Tibial artery (tissue), 4 donors: ENCODE measurements around the gene OR6K6.

ENCODE experiments used
- DNase-seq, 2 donors: peaks; one replicate each; pipeline ENCODE4 v3.0.0-alpha.2; 2019
- H3K27ac ChIP-seq, 2 donors: fragments of 200-600 bp; sonication (generic) in 1 of 2; 1 replicate in 1 of 2; 2 replicates in 1 of 2; pipeline ENCODE4 v1.5.1; 2018 to 2019; ENCODE audit warnings: mild to moderate bottlenecking in 1 of 2
- H3K27me3 ChIP-seq, 2 donors: fragments of 200-600 bp; sonication (generic) in 1 of 2; one replicate each; pipeline versions ENCODE4 v1.5.1 to v1.6.0; 2016 to 2019
- H3K36me3 ChIP-seq, 3 donors: fragments of 200-600 bp; sonication (generic) in 2 of 3; one replicate each; pipeline ENCODE4 v1.5.1; 2016 to 2019; ENCODE audit warnings: mild to moderate bottlenecking in 2 of 3
- H3K4me1 ChIP-seq, 4 donors: fragments of 200-600 bp; sonication (generic) in 2 of 4; 1 replicate in 3 of 4; 2 replicates in 1 of 4; pipeline ENCODE4 v1.5.1; 2016 to 2019
- H3K4me3 ChIP-seq, 2 donors: fragments of 200-600 bp; sonication (generic) in 1 of 2; 1 replicate in 1 of 2; 2 replicates in 1 of 2; pipeline ENCODE4 v1.5.1; 2018 to 2019; ENCODE audit warnings: mild to moderate bottlenecking in 2 of 2
- H3K9me3 ChIP-seq, 3 donors: fragments of 200-600 bp; sonication (generic) in 1 of 3; one replicate each; pipeline ENCODE4 v1.5.1; 2016 to 2019
- intact Hi-C: fragments of 100-400 bp; cut with DNase I; formaldehyde crosslinking; loops from one replicate; pipeline ENCODE4 v1.15.0; 2023; ENCODE audit warnings: low total_unique reads
- TF ChIP-seq, protein P1 (sequence below), 2 experiments: fragments of 200-600 bp in 1 of 2; fragments of 450-650 bp in 1 of 2; IDR thresholded peaks; one replicate each; pipeline ENCODE4 v1.5.1; 2017 to 2019; ENCODE audit warnings: antibody characterized with exemption in 2 of 2, mild to moderate bottlenecking in 1 of 2, moderate library complexity in 1 of 2

OR6K6 gene

DNA sequence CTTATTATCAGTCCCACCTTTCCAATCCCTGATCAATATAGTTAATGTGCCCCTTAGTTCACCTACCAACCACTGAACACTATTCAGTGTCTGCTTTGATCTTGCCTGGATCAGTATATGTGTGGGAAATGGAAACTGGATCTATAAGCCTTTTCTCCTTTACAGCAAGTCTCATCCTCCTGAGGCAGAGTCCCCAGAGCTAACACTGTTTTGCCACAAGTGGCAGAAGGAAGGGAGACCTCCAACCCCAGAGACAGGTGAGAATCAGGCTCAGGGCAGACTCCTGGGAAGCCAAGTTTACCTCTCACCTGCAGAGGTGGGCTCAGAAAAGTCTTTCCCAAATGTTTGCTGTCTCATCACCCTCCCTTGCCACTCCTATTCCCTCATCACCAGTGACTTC, 26.6 kb downstream of the OR6K6 start, which contains the start of gene OR6N2:
OR6N2 (minus strand) TSS at position 101 of the 400 bp plus-strand sequence. CDS start 3,569 bp downstream, outside the sequence.
- intact Hi-C loops = no loop called here

DNA sequence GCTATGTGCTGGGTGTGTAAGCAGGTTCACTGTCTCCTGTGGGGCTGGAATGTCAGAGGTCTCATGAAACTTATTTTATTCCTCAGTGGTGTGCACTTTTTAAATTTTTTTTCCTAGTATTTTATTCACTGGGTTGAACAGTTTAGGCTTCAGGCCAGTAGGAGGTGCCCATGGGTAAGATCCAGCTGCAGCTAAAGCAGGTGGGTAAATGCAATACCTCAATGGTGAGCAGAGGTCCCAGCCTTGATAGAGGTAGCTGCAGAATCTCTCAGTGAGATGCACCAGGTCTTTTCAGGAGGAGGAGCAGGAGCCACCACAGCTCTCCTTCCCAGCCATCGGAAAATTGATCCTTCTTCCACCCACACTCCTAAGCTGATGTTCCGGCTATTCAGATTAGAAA, 39.1 kb downstream of the OR6K6 start:
- Histone ChIP-seq H3K27me3 (no peaks in the 10 kb centered on the region), H3K4me1 (no peaks in the 10 kb centered on the region), H3K9me3 (no peaks in the 10 kb centered on the region), H3K36me3 (no peaks in the 10 kb centered on the region), H3K27ac (no peak overlapping the region), H3K4me3 (no peak overlapping the region)
- intact Hi-C loops = no loop called here
- TF ChIP-seq, protein P1, sequence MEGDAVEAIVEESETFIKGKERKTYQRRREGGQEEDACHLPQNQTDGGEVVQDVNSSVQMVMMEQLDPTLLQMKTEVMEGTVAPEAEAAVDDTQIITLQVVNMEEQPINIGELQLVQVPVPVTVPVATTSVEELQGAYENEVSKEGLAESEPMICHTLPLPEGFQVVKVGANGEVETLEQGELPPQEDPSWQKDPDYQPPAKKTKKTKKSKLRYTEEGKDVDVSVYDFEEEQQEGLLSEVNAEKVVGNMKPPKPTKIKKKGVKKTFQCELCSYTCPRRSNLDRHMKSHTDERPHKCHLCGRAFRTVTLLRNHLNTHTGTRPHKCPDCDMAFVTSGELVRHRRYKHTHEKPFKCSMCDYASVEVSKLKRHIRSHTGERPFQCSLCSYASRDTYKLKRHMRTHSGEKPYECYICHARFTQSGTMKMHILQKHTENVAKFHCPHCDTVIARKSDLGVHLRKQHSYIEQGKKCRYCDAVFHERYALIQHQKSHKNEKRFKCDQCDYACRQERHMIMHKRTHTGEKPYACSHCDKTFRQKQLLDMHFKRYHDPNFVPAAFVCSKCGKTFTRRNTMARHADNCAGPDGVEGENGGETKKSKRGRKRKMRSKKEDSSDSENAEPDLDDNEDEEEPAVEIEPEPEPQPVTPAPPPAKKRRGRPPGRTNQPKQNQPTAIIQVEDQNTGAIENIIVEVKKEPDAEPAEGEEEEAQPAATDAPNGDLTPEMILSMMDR (IDR thresholded peaks at IDR 0.05) = no peak
- no peak for DNase-seq

More for the DNA sequence above, 26.6 kb downstream of the OR6K6 start, which contains the start of gene OR6N2:
- H3K4me3 ChIP-seq = no peak within 1 kb of the TSS
- DNase-seq = no peak
- no peaks in the 10 kb centered on the region for H3K9me3 ChIP-seq
- no peaks in the 10 kb centered on the region for H3K4me1 ChIP-seq
- no peak within 1 kb of the TSS for H3K27ac ChIP-seq
- no peaks in the 10 kb centered on the region for H3K36me3 ChIP-seq
- TF ChIP-seq, protein P1 (IDR thresholded peaks at IDR 0.05) = no peak
- no peaks in the 10 kb centered on the region for H3K27me3 ChIP-seq

DNA sequence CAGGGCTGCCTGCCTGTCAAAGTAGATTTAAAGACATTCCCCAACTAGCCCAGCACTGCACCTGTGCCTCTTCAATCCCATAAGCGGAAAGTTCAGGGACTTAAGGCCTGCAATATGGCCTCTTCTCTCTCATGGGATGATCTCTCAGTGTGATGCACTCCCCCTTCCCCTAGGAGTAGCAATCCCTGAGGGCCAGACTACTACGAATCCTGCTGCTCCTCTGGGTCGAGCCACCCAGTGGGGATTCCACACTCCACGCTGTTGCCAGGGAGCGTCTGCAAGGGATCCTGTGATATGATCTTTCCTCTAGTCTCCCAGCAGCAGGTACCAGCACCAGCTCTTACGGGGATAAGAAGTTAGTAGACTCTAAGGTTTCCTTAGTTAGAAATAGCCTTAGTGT, 39.7 kb downstream of the OR6K6 start:
- DNase-seq = no peak
- H3K4me3 ChIP-seq = no peak overlapping the region
- H3K4me1 ChIP-seq = no peaks in the 10 kb centered on the region
- H3K9me3 ChIP-seq = no peaks in the 10 kb centered on the region
- no peaks in the 10 kb centered on the region for H3K27me3 ChIP-seq
- TF ChIP-seq, protein P1 (IDR thresholded peaks at IDR 0.05) = no peak
- intact Hi-C loops = no loop called here
- no peaks in the 10 kb centered on the region for H3K36me3 ChIP-seq
- H3K27ac ChIP-seq = no peak overlapping the region

DNA sequence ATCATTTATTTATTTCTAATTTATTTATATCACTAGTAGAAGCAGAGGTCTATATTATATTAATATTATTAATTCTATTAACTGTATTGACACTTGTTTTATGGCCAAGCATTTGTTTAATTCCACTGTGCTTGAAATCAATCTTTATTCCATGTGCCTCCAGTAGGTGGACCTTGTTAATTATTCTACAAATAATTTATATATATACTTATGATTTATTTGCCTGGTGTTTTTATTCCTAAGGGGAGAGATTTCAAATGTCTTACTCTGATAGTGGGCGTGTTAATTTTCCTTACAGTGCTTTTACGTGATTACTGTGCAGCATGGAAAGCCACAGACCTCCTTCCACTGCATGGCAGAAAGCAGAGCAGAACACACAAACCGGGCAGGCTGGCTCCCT, 44.0 kb downstream of the OR6K6 start:
- Histone ChIP-seq H3K27me3 (no peaks in the 10 kb centered on the region), H3K36me3 (no peaks in the 10 kb centered on the region), H3K27ac (no peak overlapping the region), H3K4me3 (no peak overlapping the region), H3K9me3 (no peaks in the 10 kb centered on the region), H3K4me1 (no peaks in the 10 kb centered on the region)
- TF ChIP-seq, protein P1 (IDR thresholded peaks at IDR 0.05) = no peak
- intact Hi-C loops = no loop called here
- no peak for DNase-seq

DNA sequence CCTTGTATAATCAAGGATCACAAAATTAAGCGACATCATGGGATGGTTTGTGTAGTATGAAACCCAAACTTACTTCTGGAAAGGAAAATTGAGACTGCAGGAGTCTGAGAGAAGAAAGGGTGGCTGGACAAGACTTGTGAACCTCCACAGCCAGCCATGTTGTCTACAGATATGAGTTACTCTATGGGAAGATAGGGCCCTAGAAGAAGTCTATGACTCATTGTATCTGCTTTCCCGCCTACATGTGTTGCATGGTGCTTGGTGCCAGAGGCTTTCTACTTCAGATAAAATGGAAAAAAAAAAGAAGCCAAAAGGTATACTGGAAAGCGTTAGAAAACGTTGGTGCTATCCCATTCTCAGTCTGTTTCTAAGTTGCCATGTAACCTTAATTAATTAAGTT, 45.2 kb downstream of the OR6K6 start:
- no peaks in the 10 kb centered on the region for H3K9me3 ChIP-seq
- intact Hi-C loops = no loop called here
- no peak overlapping the region for H3K27ac ChIP-seq
- no peaks in the 10 kb centered on the region for H3K36me3 ChIP-seq
- H3K4me1 ChIP-seq = no peaks in the 10 kb centered on the region
- no peak overlapping the region for H3K4me3 ChIP-seq
- TF ChIP-seq, protein P1 (IDR thresholded peaks at IDR 0.05) = no peak
- no peak for DNase-seq
- H3K27me3 ChIP-seq = no peaks in the 10 kb centered on the region

DNA sequence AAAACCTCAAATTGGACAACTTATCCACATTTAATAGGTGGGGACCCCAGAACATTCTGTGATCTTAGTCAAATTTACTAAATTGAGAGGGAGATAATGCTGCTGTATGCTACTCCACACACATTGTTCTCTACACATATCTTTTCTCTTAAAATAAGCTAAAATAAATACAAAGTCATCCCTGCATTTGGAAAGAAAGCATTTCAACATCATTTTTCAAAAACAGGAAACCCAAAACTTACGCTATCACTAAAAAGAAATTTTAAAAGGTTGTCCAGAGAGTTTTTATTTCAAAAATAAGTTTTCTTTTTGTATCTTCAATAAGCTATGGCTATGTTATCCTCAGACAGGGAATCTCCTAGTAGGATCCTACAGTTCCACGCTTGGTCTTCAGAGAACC, 46.0 kb downstream of the OR6K6 start:
- Histone ChIP-seq H3K4me1 (no peaks in the 10 kb centered on the region), H3K4me3 (no peak overlapping the region), H3K27ac (no peak overlapping the region), H3K27me3 (no peaks in the 10 kb centered on the region), H3K9me3 (no peaks in the 10 kb centered on the region), H3K36me3 (no peaks in the 10 kb centered on the region)
- TF ChIP-seq, protein P1 (IDR thresholded peaks at IDR 0.05) = no peak
- DNase-seq = no peak
- intact Hi-C loops = no loop called here
